ENCODE data around the gene EVI2A. TPM values are rescaled to one million over a fixed set of nuclear protein-coding genes. Genes with fewer than 3 reads are reported as not detected.

Gene EVI2A
- polyA plus RNA-seq, 3 donors = 121 to 138 (median 125) TPM

GRCh38 chr17:31294820-31295488, 26.5 kb downstream of the EVI2A start:
- Histone ChIP-seq H3K9ac (ENCODE audit: insufficient read depth, low read length, poor library complexity, severe bottlenecking) (no peak overlapping the region), H3K27ac (ENCODE audit: low read depth in 1 of 2, low read length in 2 of 2) (no peak overlapping the region), H3K4me3 (replicated peaks in 1 of 3; ENCODE audit: low read depth in 2 of 3, low read length in 3 of 3) (no peak overlapping the region), H3K36me3 (replicated peaks in 1 of 2; ENCODE audit: control insufficient read depth in 1 of 2, insufficient read depth in 2 of 2, low read length in 2 of 2) (no peaks in the 10 kb centered on the region), H3K27me3 (ENCODE audit: control insufficient read depth in 2 of 2, insufficient read depth in 2 of 2, low read length in 2 of 2) (no peaks in the 10 kb centered on the region), H3K4me2 (replicated peaks; ENCODE audit: extremely low read depth, low read length, poor library complexity, severe bottlenecking) (no peak overlapping the region), H3K4me1 (ENCODE audit: control insufficient read depth in 1 of 2, insufficient read depth in 2 of 2, low read length in 2 of 2) (peaks cover 0 to 11% of the 10 kb centered on the region in 2 donors), H3K79me2 (ENCODE audit: insufficient read depth, low read length) (no peaks in the 10 kb centered on the region), H4K20me1 (ENCODE audit: insufficient read depth, low read length) (no peaks in the 10 kb centered on the region), H3K9me3 (replicated peaks in 1 of 2; ENCODE audit: control insufficient read depth in 1 of 2, insufficient read depth in 1 of 2, low read length in 2 of 2) (no peaks in the 10 kb centered on the region), H2AFZ (ENCODE audit: insufficient read depth, low read depth, low read length, poor library complexity, severe bottlenecking) (no peak overlapping the region)
- peaks cover 0 to 14% of the 10 kb centered on the region in 2 donors for H3K36me3 Mint-ChIP-seq
- peaks cover 13% of the 10 kb centered on the region for H3K4me1 Mint-ChIP-seq
- no peaks in the 10 kb centered on the region for H3K27me3 Mint-ChIP-seq (ENCODE audit: low read depth in 3 of 3)
- H3K9me3 Mint-ChIP-seq = no peaks in the 10 kb centered on the region
- no peak overlapping the region for H3K27ac Mint-ChIP-seq
- H3K4me3 Mint-ChIP-seq = no peak overlapping the region
- TF ChIP-seq CTCF (IDR thresholded peaks at IDR 0.05) = no peak
- intact Hi-C loops (cut with micrococcal nuclease) = loop anchor here in 1 of 2 donors (10.0 kb wide), 1 partner anchor 70 kb away; no protein-coding TSS in a partner anchor
- WGBS (ENCODE audit: insufficient coverage) = no CpG with 5 or more reads among the region's 3 CpGs
- no peak for DNase-seq

- H3K36me3 ChIP-seq (replicated peaks in 1 of 2; ENCODE audit: control insufficient read depth in 1 of 2, insufficient read depth in 2 of 2, low read length in 2 of 2) = no peaks in the 10 kb centered on the region
- TF ChIP-seq CTCF (IDR thresholded peaks at IDR 0.05) = no peak
- H2AFZ ChIP-seq (ENCODE audit: insufficient read depth, low read depth, low read length, poor library complexity, severe bottlenecking) = no peak overlapping the region
- H3K36me3 Mint-ChIP-seq = peaks cover 0 to 14% of the 10 kb centered on the region in 2 donors
- H3K4me3 ChIP-seq (replicated peaks in 1 of 3; ENCODE audit: low read depth in 2 of 3, low read length in 3 of 3) = no peak overlapping the region
- H3K9me3 Mint-ChIP-seq = no peaks in the 10 kb centered on the region
- H3K4me1 ChIP-seq (ENCODE audit: control insufficient read depth in 1 of 2, insufficient read depth in 2 of 2, low read length in 2 of 2) = peaks cover 0 to 13% of the 10 kb centered on the region in 2 donors
- H3K4me1 Mint-ChIP-seq = peaks cover 13% of the 10 kb centered on the region
- no peak overlapping the region for H3K9ac ChIP-seq (ENCODE audit: insufficient read depth, low read length, poor library complexity, severe bottlenecking)
- no peaks in the 10 kb centered on the region for H4K20me1 ChIP-seq (ENCODE audit: insufficient read depth, low read length)
- no peaks in the 10 kb centered on the region for H3K79me2 ChIP-seq (ENCODE audit: insufficient read depth, low read length)
- DNase-seq = no peak
- no peak overlapping the region for H3K27ac Mint-ChIP-seq
- WGBS (ENCODE audit: insufficient coverage) = no CpG with 5 or more reads among the region's 3 CpGs
- no peaks in the 10 kb centered on the region for H3K27me3 ChIP-seq (ENCODE audit: control insufficient read depth in 2 of 2, insufficient read depth in 2 of 2, low read length in 2 of 2)
- no peak overlapping the region for H3K27ac ChIP-seq (ENCODE audit: low read depth in 1 of 2, low read length in 2 of 2)
- H3K4me2 ChIP-seq (replicated peaks; ENCODE audit: extremely low read depth, low read length, poor library complexity, severe bottlenecking) = no peak overlapping the region
- H3K27me3 Mint-ChIP-seq (ENCODE audit: low read depth in 3 of 3) = no peaks in the 10 kb centered on the region
- intact Hi-C loops (cut with micrococcal nuclease) = loop anchor here in 1 of 2 donors (10.0 kb wide), 1 partner anchor 71 kb away; no protein-coding TSS in a partner anchor
- no peaks in the 10 kb centered on the region for H3K9me3 ChIP-seq (replicated peaks in 1 of 2; ENCODE audit: control insufficient read depth in 1 of 2, insufficient read depth in 1 of 2, low read length in 2 of 2)
- no peak overlapping the region for H3K4me3 Mint-ChIP-seq
Measured at GRCh38 chr17:31294231-31294630, 27.2 kb downstream of the EVI2A start.

All from CD14-positive monocyte (primary cell).